ENCODE measurements around the gene PPP1R7.
A peak's percentile ranks its signal among the peaks of the same experiment; 100 is the strongest.

Gene PPP1R7

DNA sequence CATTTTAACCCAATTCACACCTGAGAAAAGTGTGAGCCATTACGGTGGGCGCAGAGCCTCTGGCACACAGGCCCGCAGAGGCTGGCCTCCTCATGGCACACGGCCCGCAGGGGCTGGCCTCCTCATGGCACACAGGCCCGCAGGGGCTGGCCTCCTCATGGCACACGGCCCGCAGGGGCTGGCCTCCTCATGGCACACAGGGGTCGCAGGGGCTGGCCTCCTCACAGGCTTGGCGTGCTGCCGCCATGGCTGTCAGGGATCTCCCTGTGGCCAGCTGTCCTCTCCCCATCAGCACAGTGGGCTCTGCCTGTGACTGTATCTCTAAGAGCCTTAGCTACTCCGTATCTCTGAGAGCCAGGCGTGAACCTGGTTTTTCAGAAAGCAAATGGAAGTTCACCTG lies 62.8 kb downstream of the PPP1R7 start:
- no peak for DNase-seq (ENCODE audit: low read depth in 2 of 2)

GRCh38 chr2:241213567-241213966 lies 63.3 kb downstream of the PPP1R7 start:
- no peak for DNase-seq (ENCODE audit: low read depth in 2 of 2)

DNA sequence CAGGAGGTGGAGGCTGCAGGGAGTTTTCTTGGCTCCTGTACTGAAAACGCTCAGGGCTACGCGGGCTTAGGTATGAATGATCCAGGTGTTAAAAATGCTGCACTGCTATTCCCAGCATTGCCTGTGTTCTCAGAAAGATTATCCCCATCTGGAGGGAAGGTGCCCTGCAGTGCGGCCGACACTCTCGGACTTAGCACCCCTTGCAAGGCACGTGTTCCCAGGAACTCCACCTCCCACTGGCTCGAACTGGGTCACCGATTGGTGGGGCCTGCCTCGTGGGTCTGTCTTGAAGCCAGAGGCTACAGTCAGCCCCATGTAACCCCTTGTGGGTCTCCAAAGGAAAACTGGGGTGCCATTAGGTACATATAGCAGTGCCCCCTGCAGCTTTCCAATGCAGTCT lies 63.9 kb downstream of the PPP1R7 start:
- no peak for DNase-seq (ENCODE audit: low read depth in 2 of 2)

DNA sequence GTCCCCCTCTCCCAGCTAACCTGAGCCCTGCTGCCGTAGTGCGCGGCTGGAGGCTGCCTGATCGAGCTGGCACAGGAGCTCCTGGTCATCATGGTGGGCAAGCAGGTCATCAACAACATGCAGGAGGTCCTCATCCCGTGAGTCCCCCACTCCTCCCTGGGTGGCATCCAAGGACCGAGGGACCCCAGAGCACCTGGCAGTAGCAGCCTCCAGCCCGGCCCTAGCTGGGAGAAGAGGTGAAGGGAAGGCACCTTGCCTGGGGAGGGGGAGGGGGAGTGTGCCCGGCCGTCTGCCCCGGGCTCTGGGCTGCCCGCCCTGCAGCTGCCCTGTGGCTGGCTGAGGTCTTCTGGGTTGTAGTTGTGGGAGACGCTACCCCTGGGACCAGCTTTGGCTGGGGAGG lies 64.5 kb downstream of the PPP1R7 start:
- no peak for DNase-seq (ENCODE audit: low read depth in 2 of 2)

- no peak for DNase-seq (ENCODE audit: low read depth in 2 of 2)
Measured at GRCh38 chr2:241215421-241215820, 65.2 kb downstream of the PPP1R7 start.

- DNase-seq (ENCODE audit: low read depth in 2 of 2): no peak
Measured at GRCh38 chr2:241216211-241216761, 66.0 kb downstream of the PPP1R7 start.

DNA sequence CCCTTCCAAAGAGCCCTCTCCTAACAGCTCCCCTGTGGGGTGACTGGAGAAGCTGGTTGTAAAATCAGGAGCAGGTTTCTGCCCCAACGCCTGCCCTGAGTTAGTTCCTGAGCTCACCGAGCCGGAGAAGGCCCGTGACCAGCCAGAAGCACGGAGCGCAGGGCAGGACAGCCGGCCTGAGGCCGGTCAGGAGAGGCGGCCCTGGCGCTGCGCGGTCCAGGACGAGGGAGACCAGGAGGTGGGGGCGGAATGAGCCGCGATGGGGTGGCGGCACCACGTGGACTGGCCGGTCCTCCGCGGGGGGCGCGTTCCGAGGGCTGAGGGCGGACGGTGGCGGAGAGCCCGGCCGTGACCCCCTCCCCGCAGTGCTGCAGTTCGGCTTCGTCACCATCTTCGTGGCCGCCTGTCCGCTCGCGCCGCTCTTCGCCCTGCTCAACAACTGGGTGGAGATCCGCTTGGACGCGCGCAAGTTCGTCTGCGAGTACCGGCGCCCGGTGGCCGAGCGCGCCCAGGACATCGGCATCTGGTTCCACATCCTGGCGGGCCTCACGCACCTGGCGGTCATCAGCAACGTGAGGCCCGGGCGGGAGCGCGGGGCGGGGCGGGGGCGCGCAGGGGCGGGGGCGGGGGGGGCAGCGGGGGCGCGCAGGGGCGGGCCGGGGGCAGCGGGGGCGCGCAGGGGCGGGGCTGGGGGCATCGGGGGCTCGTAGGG lies 67.2 kb downstream of the PPP1R7 start:
- peak in 1 of 2 donors; percentile 18 for DNase-seq (ENCODE audit: low read depth in 2 of 2)

GRCh38 chr2:241218131-241219029 lies 68.1 kb downstream of the PPP1R7 start:
- DNase-seq (ENCODE audit: low read depth in 2 of 2): peak in 1 of 2 donors; percentile 29

DNA sequence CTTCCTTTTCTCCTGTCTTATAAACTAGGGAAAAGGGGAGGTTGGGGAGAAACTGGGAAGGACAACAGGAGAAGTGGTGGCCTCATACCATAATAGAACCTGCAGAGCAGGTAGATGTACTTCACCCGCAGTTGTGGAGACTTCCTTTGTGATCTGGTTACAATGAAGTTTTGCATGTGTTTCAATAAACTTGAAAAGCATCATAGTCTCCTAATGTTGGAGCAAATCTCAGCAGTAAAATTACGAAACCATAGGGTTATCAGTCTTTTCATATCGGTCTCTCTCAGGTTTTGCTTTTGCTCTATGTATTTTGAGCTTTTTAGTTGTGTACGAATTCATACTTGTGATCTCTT lies 68.7 kb downstream of the PPP1R7 start:
- no peak for DNase-seq (ENCODE audit: low read depth in 2 of 2)

- DNase-seq (ENCODE audit: low read depth in 2 of 2): no peak
Measured at GRCh38 chr2:241219856-241220356, 69.6 kb downstream of the PPP1R7 start.

- DNase-seq (ENCODE audit: low read depth in 2 of 2): no peak
Measured at GRCh38 chr2:241223211-241224017, 73.1 kb downstream of the PPP1R7 start.

DNA sequence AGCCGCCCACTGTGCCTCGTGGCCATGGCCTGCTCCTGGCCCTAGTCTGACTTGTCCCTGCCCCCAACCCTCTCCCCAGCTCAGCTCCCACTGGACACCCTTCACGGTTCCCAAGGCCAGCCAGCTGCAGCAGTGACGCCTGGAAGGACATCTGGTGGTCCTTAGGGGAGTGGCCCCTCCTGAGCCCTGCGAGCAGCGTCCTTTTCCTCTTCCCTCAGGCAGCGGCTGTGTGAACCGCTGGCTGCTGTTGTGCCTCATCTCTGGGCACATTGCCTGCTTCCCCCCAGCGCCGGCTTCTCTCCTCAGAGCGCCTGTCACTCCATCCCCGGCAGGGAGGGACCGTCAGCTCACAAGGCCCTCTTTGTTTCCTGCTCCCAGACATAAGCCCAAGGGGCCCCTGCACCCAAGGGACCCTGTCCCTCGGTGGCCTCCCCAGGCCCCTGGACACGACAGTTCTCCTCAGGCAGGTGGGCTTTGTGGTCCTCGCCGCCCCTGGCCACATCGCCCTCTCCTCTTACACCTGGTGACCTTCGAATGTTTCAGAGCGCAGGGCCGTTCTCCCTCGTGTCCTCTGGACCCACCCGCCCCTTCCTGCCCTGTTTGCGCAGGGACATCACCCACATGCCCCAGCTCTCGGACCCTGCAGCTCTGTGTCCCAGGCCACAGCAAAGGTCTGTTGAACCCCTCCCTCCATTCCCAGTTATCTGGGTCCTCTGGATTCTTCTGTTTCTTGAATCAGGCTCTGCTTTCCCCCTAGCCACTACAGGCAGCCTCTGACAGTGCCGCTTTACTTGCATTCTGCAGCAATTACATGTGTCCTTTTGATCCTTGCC lies 74.0 kb downstream of the PPP1R7 start:
- DNase-seq (ENCODE audit: low read depth in 2 of 2): no peak

DNA sequence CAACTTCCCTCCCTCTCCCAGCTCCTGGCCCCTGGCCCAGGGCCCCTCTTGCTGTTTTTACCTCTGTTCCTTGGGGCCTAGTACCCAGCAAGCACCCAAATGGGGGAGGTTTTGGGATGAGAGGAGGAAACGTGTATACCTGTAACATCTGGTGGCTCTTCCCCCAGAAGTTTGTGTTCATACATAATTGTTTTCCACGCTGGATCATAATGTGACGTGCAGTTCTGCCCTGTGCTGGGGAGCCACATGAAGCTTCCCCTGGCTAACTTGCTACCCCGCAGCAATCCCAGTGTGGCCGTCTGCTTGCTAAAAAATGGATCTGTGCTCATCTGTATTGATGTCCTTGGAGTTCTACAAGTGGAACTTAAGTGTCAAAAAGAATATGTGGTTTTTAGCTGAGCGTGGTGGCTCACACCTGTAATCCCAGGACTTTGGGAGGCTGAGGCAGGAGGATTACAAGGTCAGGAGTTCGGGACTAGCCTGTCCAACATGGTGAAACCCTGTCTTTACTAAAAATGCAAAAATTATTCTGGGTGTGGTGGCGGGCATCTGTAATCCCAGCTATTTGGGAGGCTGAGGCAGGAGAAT lies 74.7 kb downstream of the PPP1R7 start:
- DNase-seq (ENCODE audit: low read depth in 2 of 2): no peak

DNA sequence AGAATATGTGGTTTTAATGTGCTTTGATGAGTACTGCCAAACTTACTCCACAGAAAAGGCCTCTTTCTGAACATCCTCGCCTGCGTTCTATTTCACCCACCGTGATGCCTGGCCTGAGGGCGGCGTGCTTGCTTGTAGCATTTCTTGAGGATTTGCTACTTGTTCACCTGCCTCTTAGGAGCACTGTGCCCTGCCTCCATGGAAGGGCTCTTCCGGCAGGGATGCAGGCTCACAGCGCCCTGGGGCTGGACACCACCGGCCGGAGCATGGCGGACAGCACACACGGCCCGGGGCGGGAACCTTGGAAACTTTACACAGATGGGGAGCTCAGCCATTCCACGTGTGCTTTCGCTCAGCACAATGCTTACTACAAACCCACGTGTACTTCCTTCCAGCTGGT lies 75.3 kb downstream of the PPP1R7 start:
- DNase-seq (ENCODE audit: low read depth in 2 of 2): no peak

DNA sequence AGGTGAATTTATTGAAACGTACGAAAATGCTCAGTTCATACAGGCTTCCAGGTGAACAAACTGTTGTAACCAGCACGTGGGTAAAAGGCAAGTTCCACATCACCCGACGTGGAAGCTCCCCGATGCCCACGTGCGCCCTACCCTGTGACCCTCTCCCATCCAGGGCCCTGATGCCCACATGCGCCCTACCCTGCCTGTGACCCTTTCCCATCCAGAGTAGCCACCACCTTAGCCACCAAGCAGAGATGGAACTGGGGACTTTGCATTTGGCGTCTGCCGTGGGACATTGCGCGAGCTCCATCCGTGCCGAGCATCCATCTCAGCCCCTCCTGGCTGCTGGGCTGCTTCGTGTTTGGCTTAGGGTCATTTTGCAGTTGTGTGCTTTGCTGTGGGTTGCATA lies 75.7 kb downstream of the PPP1R7 start:
- no peak for DNase-seq (ENCODE audit: low read depth in 2 of 2)

DNA sequence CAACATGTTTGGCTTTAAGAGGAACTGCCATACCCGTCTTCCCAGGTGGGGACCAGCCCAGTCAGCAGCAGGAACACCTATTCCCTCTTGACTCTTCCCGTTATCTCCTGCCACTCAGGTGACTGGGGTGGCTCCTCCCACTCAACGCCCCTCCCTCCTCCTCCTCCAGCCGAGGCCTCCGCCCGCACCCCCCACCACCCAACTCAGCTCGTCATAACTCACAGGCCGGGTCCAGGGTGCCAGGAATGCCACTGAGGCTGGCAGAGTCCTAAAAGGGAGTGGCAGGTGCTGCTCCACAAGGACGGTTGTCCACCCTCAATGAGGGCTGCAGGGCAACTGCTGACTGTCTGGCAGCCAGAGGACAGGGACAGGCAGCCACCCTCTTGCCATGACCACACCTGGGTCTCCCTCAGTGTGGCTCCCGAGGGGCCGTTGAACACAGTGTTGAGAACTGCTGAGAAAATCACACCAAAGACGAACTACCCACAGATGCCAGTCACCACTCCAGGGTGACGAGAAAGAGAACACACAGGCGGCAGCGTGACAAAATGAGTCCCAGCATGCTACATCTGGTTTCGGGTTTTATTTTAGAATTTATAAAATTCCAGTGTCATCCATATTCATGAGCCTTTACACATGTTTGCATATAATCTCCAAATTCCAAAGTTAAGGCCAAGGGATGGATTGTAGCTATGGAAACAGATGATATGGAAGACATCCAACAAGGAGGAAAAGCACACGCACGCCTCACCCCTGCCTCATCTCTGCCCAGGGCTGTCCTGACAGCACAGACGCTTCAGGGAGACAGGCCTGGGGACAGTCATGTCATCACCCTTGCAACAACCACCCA lies 76.7 kb downstream of the PPP1R7 start:
- DNase-seq (ENCODE audit: low read depth in 2 of 2): no peak

- no peak for DNase-seq (ENCODE audit: low read depth in 2 of 2)
Measured at GRCh38 chr2:241227594-241227993, 77.3 kb downstream of the PPP1R7 start.

DNA sequence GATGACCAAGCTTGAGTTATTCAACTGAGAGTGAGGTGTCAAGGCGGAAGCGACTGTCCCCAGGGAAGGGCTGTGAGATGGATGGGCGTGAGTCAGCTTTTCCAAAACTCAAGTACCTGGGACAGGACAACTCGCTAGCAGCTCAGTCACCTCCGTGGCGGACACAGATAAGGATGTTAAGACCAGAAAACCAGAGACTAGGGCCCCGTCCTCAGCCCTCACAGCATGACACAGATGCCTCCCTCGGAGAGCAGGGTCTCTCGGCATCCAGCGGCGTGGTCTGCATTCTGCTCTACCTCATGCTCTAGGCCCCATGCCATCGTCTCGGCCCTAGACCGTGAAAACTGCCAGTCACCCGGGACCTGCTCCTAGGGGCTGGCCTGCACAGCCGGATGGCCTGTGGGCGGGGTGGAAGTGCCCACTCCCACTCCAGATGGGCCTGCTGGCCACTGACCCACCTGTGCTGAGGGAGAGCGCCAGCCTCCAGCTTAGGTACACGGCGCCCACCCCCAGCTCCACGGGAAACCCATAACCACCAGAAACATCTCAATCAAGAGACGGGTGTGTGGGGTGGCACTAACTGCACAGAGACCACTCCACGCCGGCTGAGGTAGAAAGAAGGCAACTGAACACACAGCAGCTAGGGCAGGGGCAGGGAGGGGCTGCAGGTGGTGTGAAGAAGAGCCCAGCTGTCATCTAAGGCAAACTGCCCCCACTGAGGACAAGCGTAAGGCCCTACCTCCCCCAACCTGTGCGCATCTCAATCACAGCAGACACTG lies 78.0 kb downstream of the PPP1R7 start:
- no peak for DNase-seq (ENCODE audit: low read depth in 2 of 2)
